ENCODE results near the gene ERG28. TPM values are rescaled to one million over a fixed set of nuclear protein-coding genes. Genes with fewer than 3 reads are reported as not detected.
"Not testable (repeated sequence)": the region's sequence is repeated elsewhere in the genome, so short reads cannot be mapped to it uniquely, and the experiment has no call there.

The ERG28 gene
- total and polyA plus RNA-seq, 2 of the 13 experiments (the other 11 are each of a cell fraction or from before 2014, with no cell fraction given): 27.3 to 32.3 TPM

- FAIRE-seq: no peak
- WGBS (ENCODE audit: low lambda C conversion rate): 97% methylated on average over 2 of the region's 2 CpGs
- ChIA-PET POLR2A (no interaction called here), CTCF (ENCODE audit: low intra/inter-chr PET ratio, low total read pairs) (no interaction called here)
- H3K9ac ChIP-seq (ENCODE audit: insufficient read depth, low read depth, low read length): no peak overlapping the region
- H3K4me1 ChIP-seq (ENCODE audit: insufficient read depth, low read length): no peaks in the 10 kb centered on the region
- H3K79me2 ChIP-seq (ENCODE audit: insufficient read depth, low read length): no peaks in the 10 kb centered on the region
- H3K9me3 ChIP-seq (ENCODE audit: low read length): no peaks in the 10 kb centered on the region
- no peak for TF ChIP-seq NFRKB (IDR thresholded peaks at IDR 0.05)
- no peak for TF ChIP-seq KAT7 (CRISPR knock-in tag; IDR thresholded peaks at IDR 0.05; ENCODE audit: borderline replicate concordance)
- TF ChIP-seq ZNF746 (CRISPR knock-in tag; IDR thresholded peaks at IDR 0.05): no peak
- TF ChIP-seq ZNF577 (CRISPR knock-in tag; IDR thresholded peaks at IDR 0.05; ENCODE audit: borderline replicate concordance, low read depth): no peak
- TF ChIP-seq ZNF510 (CRISPR knock-in tag; IDR thresholded peaks at IDR 0.05; ENCODE audit: low read depth): no peak
- no peak for TF ChIP-seq ZNF205 (CRISPR knock-in tag; IDR thresholded peaks at IDR 0.05)
- H3K36me3 ChIP-seq (replicated peaks in 1 of 2; ENCODE audit: control insufficient read depth in 1 of 2, insufficient read depth in 2 of 2, low read length in 2 of 2): peaks cover 8 to 43% of the 10 kb centered on the region in 2 experiments; a peak in 4 of 5 replicates
- H3K27me3 ChIP-seq (ENCODE audit: control insufficient read depth in 1 of 2, insufficient read depth in 2 of 2, low read length in 2 of 2): no peaks in the 10 kb centered on the region
- no peak overlapping the region for H3K27ac ChIP-seq (ENCODE audit: extremely low read length, insufficient read depth, low read length)
- no peak for DNase-seq (ENCODE audit: low spot score)
- no peak for ATAC-seq
- no peak overlapping the region for H3K4me3 ChIP-seq (replicated peaks in 1 of 3; ENCODE audit: insufficient read depth in 1 of 3, low read depth in 2 of 3, low read length in 3 of 3)
- no peaks in the 10 kb centered on the region for H4K20me1 ChIP-seq (ENCODE audit: insufficient read depth, low read length)
- H3K4me2 ChIP-seq (ENCODE audit: low read depth, low read length): no peak overlapping the region
- intact Hi-C loops (cut with micrococcal nuclease; ENCODE audit: unreplicated experiment): no loop called here
- in situ Hi-C loops (cut with HindIII; ENCODE audit: extremely low pct_ligation_motif_present, low pct_unique_long_range_greater_than_20kb): no loop called here
- H2AFZ ChIP-seq (ENCODE audit: low read length): no peak overlapping the region
- no TSS peak for BruUV-seq (replicated peaks)
These were observed 37.2 kb upstream of the ERG28 start for GRCh38 chr14:75697918-75698317.

DNA sequence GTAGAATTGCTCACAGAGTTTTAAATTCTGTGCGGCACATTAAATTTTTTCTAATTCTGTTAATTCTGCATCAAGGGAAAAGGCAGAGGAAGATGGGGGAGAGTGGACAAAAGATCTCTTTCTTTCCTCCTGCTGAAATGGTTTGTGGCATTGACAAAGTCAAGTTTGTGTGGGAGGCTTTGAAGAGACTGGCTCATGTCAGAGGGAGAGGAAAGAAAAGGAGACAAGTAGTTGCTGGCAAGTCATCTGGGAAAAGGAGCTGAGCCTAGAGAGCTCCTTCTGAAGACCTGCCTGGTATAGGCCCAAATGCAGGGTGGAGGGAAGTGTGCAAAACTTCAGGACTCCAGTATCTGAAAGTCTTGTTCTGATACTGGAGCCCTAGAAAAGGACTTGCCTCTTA, 36.7 kb upstream of the ERG28 start:
- ATAC-seq (no peak), FAIRE-seq (no peak), DNase-seq (ENCODE audit: low spot score) (no peak)
- no peak for TF ChIP-seq ZNF24 (IDR thresholded peaks at IDR 0.05)
- no peak for TF ChIP-seq ZNF776 (CRISPR knock-in tag; IDR thresholded peaks at IDR 0.05)
- no peak for TF ChIP-seq ZNF34 (CRISPR knock-in tag; IDR thresholded peaks at IDR 0.05; ENCODE audit: borderline replicate concordance)
- TF ChIP-seq TGIF2 (CRISPR knock-in tag; IDR thresholded peaks at IDR 0.05): no peak
- in situ Hi-C loops (cut with HindIII; ENCODE audit: extremely low pct_ligation_motif_present, low pct_unique_long_range_greater_than_20kb): no loop called here
- no peaks in the 10 kb centered on the region for H3K27me3 ChIP-seq (ENCODE audit: control insufficient read depth in 1 of 2, insufficient read depth in 2 of 2, low read length in 2 of 2)
- no TSS peak for BruUV-seq (replicated peaks)
- intact Hi-C loops (cut with micrococcal nuclease; ENCODE audit: unreplicated experiment): no loop called here
- CTCF ChIA-PET (ENCODE audit: low intra/inter-chr PET ratio, low total read pairs): no interaction called here
- H4K20me1 ChIP-seq (ENCODE audit: insufficient read depth, low read length): no peaks in the 10 kb centered on the region
- no peak overlapping the region for H3K9ac ChIP-seq (ENCODE audit: insufficient read depth, low read depth, low read length)
- H3K79me2 ChIP-seq (ENCODE audit: insufficient read depth, low read length): no peaks in the 10 kb centered on the region
- H3K4me1 ChIP-seq (ENCODE audit: insufficient read depth, low read length): no peaks in the 10 kb centered on the region
- 98% methylated on average over 1 of the region's 1 CpG for whole genome bisulfite sequencing (ENCODE audit: low lambda C conversion rate)
- H3K4me3 ChIP-seq (replicated peaks in 1 of 3; ENCODE audit: insufficient read depth in 1 of 3, low read depth in 2 of 3, low read length in 3 of 3): no peak overlapping the region
- H3K9me3 ChIP-seq (ENCODE audit: low read length): no peaks in the 10 kb centered on the region
- H3K27ac ChIP-seq (ENCODE audit: extremely low read length, insufficient read depth, low read length): no peak overlapping the region
- peaks cover 8 to 43% of the 10 kb centered on the region in 2 experiments; a peak in 4 of 5 replicates for H3K36me3 ChIP-seq (replicated peaks in 1 of 2; ENCODE audit: control insufficient read depth in 1 of 2, insufficient read depth in 2 of 2, low read length in 2 of 2)
- no peak overlapping the region for H3K4me2 ChIP-seq (ENCODE audit: low read depth, low read length)
- H2AFZ ChIP-seq (ENCODE audit: low read length): no peak overlapping the region
- POLR2A ChIA-PET: no interaction called here

DNA sequence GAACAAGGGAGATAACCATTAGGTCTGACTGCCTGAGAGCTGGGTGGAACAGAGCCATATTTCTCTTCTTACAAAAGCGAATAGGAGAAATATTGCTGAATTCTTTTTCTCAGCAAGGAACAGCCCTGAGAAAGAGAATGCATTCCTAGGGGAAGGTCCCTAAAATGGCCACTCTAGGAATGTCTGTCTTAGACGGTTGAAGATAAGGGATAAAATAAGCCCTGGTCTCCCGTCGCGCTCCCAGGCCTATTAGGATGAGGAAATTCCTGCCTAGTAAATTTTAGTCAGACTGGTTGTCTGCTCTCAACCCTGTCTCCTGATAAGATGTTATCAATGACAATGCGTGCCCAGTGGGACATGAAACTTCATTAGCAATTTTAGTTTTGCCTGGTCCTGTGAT, 34.3 kb upstream of the ERG28 start:
- H3K27me3 ChIP-seq (ENCODE audit: control insufficient read depth in 1 of 2, insufficient read depth in 2 of 2, low read length in 2 of 2); H3K4me2 ChIP-seq (ENCODE audit: low read depth, low read length); H4K20me1 ChIP-seq (ENCODE audit: insufficient read depth, low read length); DNase-seq (ENCODE audit: low spot score); H3K4me3 ChIP-seq (replicated peaks in 1 of 3; ENCODE audit: insufficient read depth in 1 of 3, low read depth in 2 of 3, low read length in 3 of 3); H2AFZ ChIP-seq (ENCODE audit: low read length); H3K9ac ChIP-seq (ENCODE audit: insufficient read depth, low read depth, low read length); H3K9me3 ChIP-seq (ENCODE audit: low read length); POLR2A ChIA-PET; FAIRE-seq; intact Hi-C loops (cut with micrococcal nuclease; ENCODE audit: unreplicated experiment); CTCF ChIA-PET (ENCODE audit: low intra/inter-chr PET ratio, low total read pairs); in situ Hi-C loops (cut with HindIII; ENCODE audit: extremely low pct_ligation_motif_present, low pct_unique_long_range_greater_than_20kb); ATAC-seq; H3K79me2 ChIP-seq (ENCODE audit: insufficient read depth, low read length); H3K27ac ChIP-seq (ENCODE audit: extremely low read length, insufficient read depth, low read length); H3K4me1 ChIP-seq (ENCODE audit: insufficient read depth, low read length); BruUV-seq (replicated peaks): not testable (repeated sequence)
- WGBS (ENCODE audit: low lambda C conversion rate): 94% methylated on average over 6 of the region's 6 CpGs
- H3K36me3 ChIP-seq (replicated peaks in 1 of 2; ENCODE audit: control insufficient read depth in 1 of 2, insufficient read depth in 2 of 2, low read length in 2 of 2): peaks cover 14 to 54% of the 10 kb centered on the region in 2 experiments

Data from HepG2 (cell line).